Left ventricle myocardium inferior (tissue), 1 donor: Measurements from ENCODE around the gene NCAM2. TPM values are rescaled to one million over a fixed set of nuclear protein-coding genes. Genes with fewer than 3 reads are reported as not detected.

ENCODE experiments used
- DNase-seq: peaks from one replicate; pipeline ENCODE4 v3.0.0-alpha.2; 2020
- H3K27ac ChIP-seq: fragments of 200-600 bp; replicated peaks from 2 replicates; pipeline ENCODE4 v1.8.0; 2021
- H3K27me3 ChIP-seq: fragments of 200-600 bp; 2 replicates; pipeline ENCODE4 v1.8.0; 2021; ENCODE audit warnings: low read depth
- H3K36me3 ChIP-seq: fragments of 200-600 bp; 2 replicates; pipeline ENCODE4 v1.8.0; 2021
- H3K4me1 ChIP-seq: fragments of 200-600 bp; 2 replicates; pipeline ENCODE4 v1.8.0; 2021
- H3K4me3 ChIP-seq: fragments of 200-600 bp; 2 replicates; pipeline ENCODE4 v1.8.0; 2021; ENCODE audit warnings: mild to moderate bottlenecking, moderate library complexity
- H3K9me3 ChIP-seq: fragments of 200-600 bp; replicated peaks from 2 replicates; pipeline ENCODE4 v1.8.0; 2021
- intact Hi-C: fragments of 100-400 bp; cut with micrococcal nuclease; formaldehyde crosslinking; loops from one replicate; pipeline ENCODE4 v1.11.0; 2022
- total RNA-seq: library from RNA; stranded (reverse); fragmentation: NEBNext Ultra II Directional; extraction: Animal tissue kit (Norgen Biotek cat#: 25700); gene quantifications from one replicate; pipeline ENCODE4 v1.2.1, GENCODE V29; 2021
- TF ChIP-seq, protein P1 (sequence below): fragments of 200-600 bp; IDR thresholded peaks from 2 replicates; pipeline ENCODE4 v1.8.0; 2021; ENCODE audit warnings: antibody characterized with exemption, mild to moderate bottlenecking, borderline replicate concordance
- donor health status: DM: no; HTN: yes; CAD: no; lungs with severe emphysema.

NCAM2 gene
- total RNA-seq, 1 donor from 2014 or later = 4.4 TPM

DNA sequence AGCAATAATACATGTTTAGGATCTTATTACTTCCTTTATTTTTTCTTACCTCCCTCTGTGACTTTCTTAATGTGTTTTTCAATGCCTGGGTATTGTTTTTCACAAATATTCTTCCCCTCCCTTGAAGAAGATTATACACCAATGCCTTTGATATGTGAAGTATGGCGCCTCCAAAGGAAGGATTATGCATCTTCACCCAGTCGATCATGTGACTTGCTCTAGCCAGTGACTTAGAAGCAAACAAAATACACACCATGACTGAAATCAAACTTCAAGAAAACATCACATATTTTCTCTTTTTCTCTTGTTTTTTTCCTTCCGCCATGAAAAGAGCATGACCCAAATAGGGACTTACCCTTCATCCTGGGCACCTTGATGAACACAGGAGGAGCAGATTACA lies 297.1 kb downstream of the NCAM2 start:
- H3K4me3 ChIP-seq = no peak overlapping the region
- H3K9me3 ChIP-seq = no peaks in the 10 kb centered on the region
- no peak overlapping the region for H3K27ac ChIP-seq
- TF ChIP-seq, protein P1, sequence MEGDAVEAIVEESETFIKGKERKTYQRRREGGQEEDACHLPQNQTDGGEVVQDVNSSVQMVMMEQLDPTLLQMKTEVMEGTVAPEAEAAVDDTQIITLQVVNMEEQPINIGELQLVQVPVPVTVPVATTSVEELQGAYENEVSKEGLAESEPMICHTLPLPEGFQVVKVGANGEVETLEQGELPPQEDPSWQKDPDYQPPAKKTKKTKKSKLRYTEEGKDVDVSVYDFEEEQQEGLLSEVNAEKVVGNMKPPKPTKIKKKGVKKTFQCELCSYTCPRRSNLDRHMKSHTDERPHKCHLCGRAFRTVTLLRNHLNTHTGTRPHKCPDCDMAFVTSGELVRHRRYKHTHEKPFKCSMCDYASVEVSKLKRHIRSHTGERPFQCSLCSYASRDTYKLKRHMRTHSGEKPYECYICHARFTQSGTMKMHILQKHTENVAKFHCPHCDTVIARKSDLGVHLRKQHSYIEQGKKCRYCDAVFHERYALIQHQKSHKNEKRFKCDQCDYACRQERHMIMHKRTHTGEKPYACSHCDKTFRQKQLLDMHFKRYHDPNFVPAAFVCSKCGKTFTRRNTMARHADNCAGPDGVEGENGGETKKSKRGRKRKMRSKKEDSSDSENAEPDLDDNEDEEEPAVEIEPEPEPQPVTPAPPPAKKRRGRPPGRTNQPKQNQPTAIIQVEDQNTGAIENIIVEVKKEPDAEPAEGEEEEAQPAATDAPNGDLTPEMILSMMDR = no peak
- no peak for DNase-seq
- no peaks in the 10 kb centered on the region for H3K27me3 ChIP-seq
- no peaks in the 10 kb centered on the region for H3K4me1 ChIP-seq
- H3K36me3 ChIP-seq = no peaks in the 10 kb centered on the region
- intact Hi-C loops = no loop called here

- no peaks in the 10 kb centered on the region for H3K9me3 ChIP-seq
- no peaks in the 10 kb centered on the region for H3K27me3 ChIP-seq
- H3K4me3 ChIP-seq = no peak overlapping the region
- TF ChIP-seq, protein P1 = no peak
- no peaks in the 10 kb centered on the region for H3K4me1 ChIP-seq
- H3K36me3 ChIP-seq = no peaks in the 10 kb centered on the region
- DNase-seq = no peak
- intact Hi-C loops = no loop called here
- no peak overlapping the region for H3K27ac ChIP-seq
These were observed 299.0 kb downstream of the NCAM2 start for GRCh38 chr21:21297211-21297610.

GRCh38 chr21:21301013-21301412 lies 302.8 kb downstream of the NCAM2 start:
- Histone ChIP-seq H3K4me3 (no peak overlapping the region), H3K36me3 (no peaks in the 10 kb centered on the region), H3K9me3 (no peaks in the 10 kb centered on the region), H3K4me1 (no peaks in the 10 kb centered on the region), H3K27me3 (no peaks in the 10 kb centered on the region), H3K27ac (no peak overlapping the region)
- intact Hi-C loops = no loop called here
- TF ChIP-seq, protein P1 = no peak
- DNase-seq = no peak

DNA sequence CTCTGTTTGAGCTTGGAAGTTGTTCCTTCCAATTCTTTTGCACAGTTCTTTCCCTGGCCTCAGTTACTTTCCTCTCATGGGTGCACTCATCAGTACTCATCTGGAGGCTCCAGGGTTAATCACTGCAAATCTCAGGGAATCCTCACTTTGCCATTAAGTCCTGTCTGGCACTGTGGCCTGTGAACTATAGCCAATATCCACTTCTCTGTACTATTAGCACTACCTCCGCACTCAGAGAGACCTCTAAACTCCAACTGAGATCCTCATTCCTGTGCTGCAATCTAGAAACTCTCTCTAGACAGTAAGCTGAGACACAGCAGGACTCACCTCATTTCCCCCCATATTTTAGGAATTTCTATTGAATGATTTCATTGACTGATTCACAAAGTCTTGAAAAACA lies 311.3 kb downstream of the NCAM2 start:
- no peaks in the 10 kb centered on the region for H3K36me3 ChIP-seq
- H3K4me3 ChIP-seq = no peak overlapping the region
- TF ChIP-seq, protein P1 = no peak
- intact Hi-C loops = no loop called here
- H3K4me1 ChIP-seq = no peaks in the 10 kb centered on the region
- no peaks in the 10 kb centered on the region for H3K27me3 ChIP-seq
- no peaks in the 10 kb centered on the region for H3K9me3 ChIP-seq
- no peak for DNase-seq
- no peak overlapping the region for H3K27ac ChIP-seq

- Histone ChIP-seq H3K4me3 (no peak overlapping the region), H3K4me1 (no peaks in the 10 kb centered on the region), H3K36me3 (no peaks in the 10 kb centered on the region), H3K27ac (no peak overlapping the region), H3K9me3 (peaks cover 24% of the 10 kb centered on the region), H3K27me3 (no peaks in the 10 kb centered on the region)
- TF ChIP-seq, protein P1 = no peak
- intact Hi-C loops = no loop called here
- DNase-seq = no peak
These were observed 326.1 kb downstream of the NCAM2 start for GRCh38 chr21:21324297-21324696.

DNA sequence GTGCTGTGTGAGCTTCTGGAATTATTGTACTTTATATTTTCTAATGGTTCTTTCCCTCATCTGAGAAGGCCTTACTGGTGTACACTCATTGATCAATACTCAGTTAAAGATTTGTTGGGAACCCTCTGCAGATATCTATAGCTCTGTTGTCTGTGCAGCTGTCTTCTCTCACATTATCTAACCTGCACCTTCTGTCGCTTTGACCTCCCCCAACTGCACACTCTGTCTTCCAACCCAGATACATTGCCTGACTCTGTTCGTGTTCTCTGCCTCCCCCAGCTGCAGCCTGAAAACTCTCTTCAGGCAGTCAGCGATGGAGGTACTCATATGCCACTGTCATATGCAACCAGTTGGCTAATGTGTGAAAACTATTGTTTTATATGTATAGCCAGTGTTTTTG lies 334.3 kb downstream of the NCAM2 start:
- DNase-seq = no peak
- no peaks in the 10 kb centered on the region for H3K36me3 ChIP-seq
- TF ChIP-seq, protein P1 = no peak
- peaks cover 13% of the 10 kb centered on the region for H3K9me3 ChIP-seq
- no peak overlapping the region for H3K4me3 ChIP-seq
- no peaks in the 10 kb centered on the region for H3K27me3 ChIP-seq
- intact Hi-C loops = no loop called here
- H3K4me1 ChIP-seq = no peaks in the 10 kb centered on the region
- H3K27ac ChIP-seq = no peak overlapping the region
